NCI-H446 treated with DMSO at 0.1 percent for 48 hours (cell line): Measurements from ENCODE around the gene EXTL1.

Experiments
- DNase-seq: peaks from one replicate; lab custom pipeline; 2025; lab: John Stamatoyannopoulos, UW

The EXTL1 gene

GRCh38 chr1:26041978-26042377, 20.4 kb downstream of the EXTL1 start:
- DNase-seq = no peak

GRCh38 chr1:26043765-26044164, 22.2 kb downstream of the EXTL1 start:
- no peak for DNase-seq

- DNase-seq = no peak
These were observed 22.8 kb downstream of the EXTL1 start for GRCh38 chr1:26044414-26044813.

- DNase-seq = no peak
These were observed 23.6 kb downstream of the EXTL1 start for GRCh38 chr1:26044971-26045721.

GRCh38 chr1:26045722-26046245, 24.2 kb downstream of the EXTL1 start, which contains the start of gene SLC30A2:
Gene SLC30A2, minus strand, starts transcription at chr1:26046118. Its CDS starts 222 bp downstream, at chr1:26045896.
- DNase-seq = no peak

GRCh38 chr1:26046246-26047095, 24.9 kb downstream of the EXTL1 start:
- DNase-seq = no peak

- no peak for DNase-seq
These were observed 25.8 kb downstream of the EXTL1 start for GRCh38 chr1:26047278-26047874.

GRCh38 chr1:26049531-26050247, 28.1 kb downstream of the EXTL1 start:
- no peak for DNase-seq

- DNase-seq = no peak
These were observed 28.7 kb downstream of the EXTL1 start for GRCh38 chr1:26050248-26050640.

- DNase-seq = no peak
These were observed 32.4 kb downstream of the EXTL1 start for GRCh38 chr1:26053718-26054560.

- no peak for DNase-seq
These were observed 33.5 kb downstream of the EXTL1 start for GRCh38 chr1:26055041-26055440.

GRCh38 chr1:26057189-26057588, 35.6 kb downstream of the EXTL1 start:
- DNase-seq = no peak

GRCh38 chr1:26058052-26058595, 36.5 kb downstream of the EXTL1 start:
- DNase-seq = no peak

- DNase-seq = no peak
These were observed 38.3 kb downstream of the EXTL1 start for GRCh38 chr1:26059906-26060305.

- no peak for DNase-seq
These were observed 39.4 kb downstream of the EXTL1 start for GRCh38 chr1:26060832-26061574.

GRCh38 chr1:26064553-26064952, 43.0 kb downstream of the EXTL1 start:
- no peak for DNase-seq

- no peak for DNase-seq
These were observed 44.6 kb downstream of the EXTL1 start for GRCh38 chr1:26066160-26066559.

GRCh38 chr1:26066857-26067256, 45.3 kb downstream of the EXTL1 start:
- no peak for DNase-seq

GRCh38 chr1:26067432-26067911, 45.9 kb downstream of the EXTL1 start, which contains the start of gene TRIM63:
Gene TRIM63, minus strand, starts transcription at chr1:26067630. Its CDS starts 136 bp downstream, at chr1:26067494.
- no peak for DNase-seq

- DNase-seq = no peak
These were observed 48.3 kb downstream of the EXTL1 start for GRCh38 chr1:26069941-26070295.
